Fibroblast of pulmonary artery (primary cell): ENCODE results near the gene RELN.

Experiments used
- DNase-seq: peaks from one replicate; pipeline ENCODE4 v3.0.0-alpha.2; 2010; ENCODE audit warnings: low read depth
- H3K4me3 ChIP-seq: replicated peaks from 2 replicates; pipeline ENCODE4 v1.5.1; 2011; ENCODE audit warnings: low read depth, mild to moderate bottlenecking, control low read depth, low read length, moderate library complexity
- CTCF ChIP-seq: IDR thresholded peaks from 2 replicates; pipeline ENCODE4 v1.5.1; 2011; ENCODE audit warnings: mild to moderate bottlenecking, control low read depth, low read length, inconsistent platforms; ENCODE audit errors: missing control alignments

RELN gene

GRCh38 chr7:103967401-103967800 is 22.1 kb downstream of the RELN start:
- no peak for TF ChIP-seq CTCF
- DNase-seq: no peak
- H3K4me3 ChIP-seq: no peak overlapping the region

DNA sequence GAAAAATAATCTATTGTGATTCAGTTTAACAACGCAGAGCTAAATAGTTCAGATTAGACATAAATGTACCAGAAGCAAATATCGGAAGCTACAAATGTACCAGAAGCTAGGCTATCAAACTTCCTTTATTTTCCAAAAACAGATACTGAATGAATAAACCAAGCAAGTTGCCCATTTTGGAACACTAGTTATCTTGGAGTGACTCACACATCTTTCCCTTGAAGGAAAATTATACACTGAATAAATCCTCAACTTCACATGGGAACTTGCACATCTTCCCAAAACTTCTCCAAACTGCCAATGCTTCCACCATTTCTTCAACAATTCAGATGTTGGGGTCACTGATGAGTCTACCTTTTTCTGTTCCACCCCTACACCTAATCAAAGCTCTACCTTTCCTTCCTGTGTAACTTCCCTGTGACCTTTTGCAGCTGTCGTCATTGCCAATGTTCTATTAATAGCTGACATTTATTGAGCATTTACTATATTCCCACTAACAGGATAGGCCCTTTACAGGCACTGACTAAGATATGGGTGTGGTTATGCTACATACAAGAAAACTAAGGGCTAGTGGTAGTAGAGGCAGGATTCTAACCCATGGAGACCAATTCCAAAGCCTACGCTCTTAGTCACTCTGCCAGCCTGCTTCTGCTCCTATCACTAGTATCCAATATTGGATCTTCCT is 22.7 kb downstream of the RELN start:
- TF ChIP-seq CTCF: no peak
- no peak for DNase-seq

DNA sequence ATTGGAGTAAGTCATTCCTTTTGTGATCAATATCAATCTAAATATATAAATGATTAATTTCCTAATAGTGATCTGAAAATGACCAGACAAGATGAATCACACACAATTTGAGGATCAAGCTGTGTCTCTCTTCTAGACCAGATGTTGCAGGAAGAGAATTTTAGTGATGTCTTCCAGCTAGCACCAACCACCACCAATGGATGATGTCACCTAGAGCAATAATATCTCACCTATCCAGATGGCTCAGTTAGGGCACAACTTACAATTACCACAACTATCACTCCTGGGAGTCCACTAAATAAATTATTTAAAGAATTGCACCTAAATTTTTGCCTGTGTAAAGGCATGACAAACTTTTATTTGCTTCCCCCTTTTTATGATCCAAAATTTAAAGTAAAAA is 25.2 kb downstream of the RELN start:
- no peak for DNase-seq
- TF ChIP-seq CTCF: no peak
- H3K4me3 ChIP-seq: no peak overlapping the region

More for the DNA sequence above, 22.7 kb downstream of the RELN start:
- no peak overlapping the region for H3K4me3 ChIP-seq

- H3K4me3 ChIP-seq: no peak overlapping the region
- TF ChIP-seq CTCF: no peak
- no peak for DNase-seq
Observed at GRCh38 chr7:103962070-103962469, 27.4 kb downstream of the RELN start.

DNA sequence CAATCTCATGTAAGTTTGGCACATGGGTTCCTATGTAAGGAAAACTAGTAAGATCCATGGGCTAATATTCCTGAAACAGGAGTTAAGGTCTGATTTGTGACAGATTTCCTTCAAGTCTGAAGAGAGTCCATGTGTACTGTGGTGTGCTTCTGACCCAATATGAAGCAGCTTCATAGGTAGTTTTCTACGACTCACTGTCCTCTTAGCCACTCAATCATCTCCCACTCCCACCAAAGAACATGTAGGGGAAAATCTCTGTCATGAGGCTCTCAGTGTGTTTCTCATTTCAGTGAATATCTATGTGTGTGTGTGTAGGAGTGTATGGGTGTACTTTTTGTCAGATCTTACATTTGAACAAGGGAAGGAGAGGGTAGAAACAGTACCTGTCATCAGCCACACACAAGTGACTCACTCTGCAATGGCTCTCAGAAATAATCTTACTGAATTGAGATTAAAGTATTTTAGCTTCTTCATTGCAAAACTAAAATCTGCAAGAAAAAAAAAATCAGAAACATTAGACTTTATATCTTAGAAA is 31.1 kb downstream of the RELN start:
- no peak for DNase-seq
- TF ChIP-seq CTCF: no peak
- H3K4me3 ChIP-seq: no peak overlapping the region

DNA sequence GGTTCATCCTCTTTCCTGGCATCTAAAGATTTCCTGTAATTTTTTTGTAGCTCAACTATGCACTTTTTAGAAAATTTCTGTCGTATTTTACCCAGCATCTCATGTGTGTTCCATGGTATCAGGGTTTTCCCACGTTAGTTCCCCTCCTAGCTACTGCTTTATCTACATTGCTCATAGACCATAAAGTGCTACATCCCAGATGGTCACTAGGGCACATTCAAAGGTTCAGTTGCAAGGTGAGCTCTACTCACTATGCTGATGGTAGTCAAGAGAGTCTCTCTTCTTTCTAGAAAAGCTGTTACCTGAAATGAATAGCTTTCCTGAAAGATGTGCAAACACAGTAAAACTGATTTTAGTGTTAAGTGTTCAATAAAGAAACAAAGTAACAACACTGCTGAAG is 33.5 kb downstream of the RELN start:
- no peak for DNase-seq
- H3K4me3 ChIP-seq: no peak overlapping the region
- TF ChIP-seq CTCF: no peak

DNA sequence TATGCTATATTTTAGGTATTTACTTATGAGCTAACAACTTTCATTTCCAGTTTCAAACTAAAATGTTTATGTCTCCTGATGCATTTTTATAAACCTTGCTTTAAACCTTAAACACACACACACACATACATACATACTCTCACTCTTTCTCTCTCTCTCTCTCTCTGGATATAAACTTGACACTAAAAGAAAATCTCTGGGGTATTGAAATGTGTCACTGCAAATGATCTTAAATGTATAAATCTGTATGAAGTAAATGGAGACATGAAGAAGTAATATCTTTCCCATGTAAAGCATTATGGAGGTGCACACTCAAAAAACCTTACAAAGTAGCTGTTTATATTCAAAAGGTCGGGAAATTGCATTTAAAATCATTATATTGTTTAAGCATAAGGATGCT is 37.0 kb downstream of the RELN start:
- no peak for DNase-seq
- H3K4me3 ChIP-seq: no peak overlapping the region
- TF ChIP-seq CTCF: no peak
